ENCODE data around the gene DNAJC6. TPM values are rescaled to one million over a fixed set of nuclear protein-coding genes. Genes with fewer than 3 reads are reported as not detected.
"Not testable (repeated sequence)": the region's sequence is repeated elsewhere in the genome, so short reads cannot be mapped to it uniquely, and the experiment has no call there.

Gene DNAJC6
- total RNA-seq, 2 donors from 2014 or later: 1.8 to 2.4 TPM

DNA sequence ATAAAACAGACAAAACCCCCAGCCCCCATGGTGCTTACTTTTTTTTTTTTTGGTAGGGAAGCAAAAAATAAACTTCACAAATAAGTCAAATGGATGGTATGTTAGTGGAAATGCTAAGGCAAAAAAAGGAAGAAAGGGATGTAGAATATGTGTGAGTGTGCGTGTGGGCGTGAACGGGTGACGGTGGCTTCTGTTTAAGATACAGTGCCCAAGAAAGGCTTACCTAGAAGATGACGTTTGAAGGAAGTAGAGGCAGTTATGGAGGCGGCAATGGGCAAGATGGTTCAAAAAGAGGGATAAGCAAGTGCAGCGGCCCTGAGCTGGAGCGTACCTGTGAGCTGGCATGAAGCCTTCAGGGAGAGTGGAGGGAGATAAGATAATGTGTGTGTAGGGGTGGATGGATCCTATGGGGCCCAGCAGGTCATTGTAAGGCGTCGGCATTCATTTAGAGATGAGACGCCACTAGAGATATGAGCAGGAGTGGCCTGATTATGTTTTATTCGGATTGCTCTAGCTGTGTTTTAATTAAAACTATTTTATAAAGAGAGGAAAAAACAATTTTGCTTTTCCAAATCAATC lies 131.1 kb downstream of the DNAJC6 start:
- ATAC-seq: no peak
- Mint-ChIP-seq H3K4me3 (no peak overlapping the region), H3K36me3 (ENCODE audit: low read depth) (no peaks in the 10 kb centered on the region), H3K27ac (peak overlapping the region; percentile 44), H3K4me1 (peaks cover 2% of the 10 kb centered on the region), H3K27me3 (no peaks in the 10 kb centered on the region)
- no peaks in the 10 kb centered on the region for H3K9me3 ChIP-seq (ENCODE audit: control insufficient read depth, low read length, poor library complexity, severe bottlenecking)
- no peak for DNase-seq

DNA sequence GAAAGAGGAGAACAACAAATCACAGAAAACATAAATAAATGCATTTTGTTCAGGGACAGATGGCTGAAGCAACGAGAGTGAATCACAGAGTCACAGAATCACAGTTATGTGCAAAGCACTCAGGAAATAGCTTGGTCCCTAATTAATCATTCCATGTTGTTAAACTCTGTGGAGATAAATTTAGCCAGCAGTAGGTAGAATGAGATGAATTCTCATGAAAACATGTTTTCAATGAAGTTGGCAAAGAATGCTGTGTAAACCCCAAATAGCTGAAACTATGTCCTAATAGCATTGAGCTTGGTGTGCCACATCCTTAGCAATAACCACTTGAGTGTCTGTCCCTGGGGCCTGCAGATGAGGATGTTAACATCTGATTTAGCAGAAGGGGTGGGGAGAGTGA lies 131.6 kb downstream of the DNAJC6 start:
- ATAC-seq (no peak), DNase-seq (no peak)
- Mint-ChIP-seq H3K4me3 (no peak overlapping the region), H3K27me3 (no peaks in the 10 kb centered on the region), H3K4me1 (peaks cover 2% of the 10 kb centered on the region), H3K27ac (no peak overlapping the region), H3K36me3 (ENCODE audit: low read depth) (no peaks in the 10 kb centered on the region)
- no peaks in the 10 kb centered on the region for H3K9me3 ChIP-seq (ENCODE audit: control insufficient read depth, low read length, poor library complexity, severe bottlenecking)

DNA sequence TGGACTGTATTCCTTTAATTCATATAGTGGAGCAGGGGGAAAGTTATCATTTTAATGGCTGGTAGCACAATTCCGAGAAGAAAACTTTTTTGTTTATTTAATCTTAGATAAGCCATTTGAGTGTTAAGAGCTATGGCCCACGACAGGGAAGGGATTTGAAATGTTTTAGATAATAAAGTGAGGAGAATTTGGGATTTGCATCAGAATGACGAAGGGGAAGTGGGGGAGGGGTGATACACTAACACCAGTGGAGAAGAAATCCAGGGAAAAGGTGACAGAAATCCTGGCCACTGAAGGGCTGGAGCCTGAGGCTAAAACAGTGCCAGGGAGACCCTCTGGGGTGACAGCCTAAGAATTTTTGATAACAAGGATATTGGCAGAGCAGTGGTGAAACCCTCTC lies 132.1 kb downstream of the DNAJC6 start:
- no peak overlapping the region for H3K27ac Mint-ChIP-seq
- ATAC-seq: no peak
- H3K4me1 Mint-ChIP-seq: peaks cover 2% of the 10 kb centered on the region
- no peak for DNase-seq
- H3K27me3 Mint-ChIP-seq: no peaks in the 10 kb centered on the region
- no peaks in the 10 kb centered on the region for H3K36me3 Mint-ChIP-seq (ENCODE audit: low read depth)
- H3K9me3 ChIP-seq (ENCODE audit: control insufficient read depth, low read length, poor library complexity, severe bottlenecking): no peaks in the 10 kb centered on the region
- no peak overlapping the region for H3K4me3 Mint-ChIP-seq

DNA sequence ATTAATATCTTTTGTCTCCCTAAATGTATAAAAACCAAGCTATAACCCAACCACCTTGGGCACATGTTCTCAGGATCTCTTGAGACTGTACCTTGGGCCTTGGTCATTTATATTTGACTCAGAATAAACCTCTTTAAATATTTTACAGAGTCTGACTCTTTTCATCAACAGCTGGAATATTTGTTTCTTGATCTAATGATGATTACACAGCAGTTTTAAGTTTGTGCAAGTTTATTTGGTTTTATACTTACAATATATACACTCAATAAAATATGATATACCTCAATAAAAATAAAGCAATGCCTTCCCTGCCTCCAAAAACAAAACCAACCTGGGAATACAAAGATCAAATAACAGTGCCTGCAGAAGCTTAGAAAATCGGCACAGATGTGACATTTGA lies 133.1 kb downstream of the DNAJC6 start:
- Mint-ChIP-seq H3K36me3 (ENCODE audit: low read depth) (no peaks in the 10 kb centered on the region), H3K27me3 (no peaks in the 10 kb centered on the region), H3K27ac (no peak overlapping the region), H3K4me3 (no peak overlapping the region), H3K4me1 (peaks cover 4% of the 10 kb centered on the region)
- H3K9me3 ChIP-seq (ENCODE audit: control insufficient read depth, low read length, poor library complexity, severe bottlenecking): no peaks in the 10 kb centered on the region
- ATAC-seq: no peak
- DNase-seq: no peak

DNA sequence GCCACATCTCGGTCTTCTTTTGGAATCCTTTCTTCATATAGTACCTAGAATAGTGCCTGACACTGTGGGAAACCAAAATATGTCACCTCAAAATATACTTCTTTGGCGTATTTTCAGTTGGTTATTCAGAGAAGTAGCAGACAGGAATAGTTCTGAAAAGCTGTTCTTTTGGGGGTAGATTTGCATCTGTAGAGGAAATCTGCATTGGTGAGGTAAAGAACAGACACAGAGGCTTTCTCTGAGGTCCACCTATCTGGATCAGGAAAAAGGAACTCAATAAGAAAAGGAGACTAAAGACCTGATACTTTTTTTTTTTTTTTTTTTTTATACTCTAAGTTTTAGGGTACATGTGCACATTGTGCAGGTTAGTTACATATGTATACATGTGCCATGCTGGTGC lies 134.3 kb downstream of the DNAJC6 start:
- DNase-seq (no peak), ATAC-seq (no peak)
- H3K4me1 Mint-ChIP-seq: peaks cover 4% of the 10 kb centered on the region
- no peaks in the 10 kb centered on the region for H3K9me3 ChIP-seq (ENCODE audit: control insufficient read depth, low read length, poor library complexity, severe bottlenecking)
- no peak overlapping the region for H3K4me3 Mint-ChIP-seq
- no peaks in the 10 kb centered on the region for H3K36me3 Mint-ChIP-seq (ENCODE audit: low read depth)
- H3K27ac Mint-ChIP-seq: no peak overlapping the region
- no peaks in the 10 kb centered on the region for H3K27me3 Mint-ChIP-seq

DNA sequence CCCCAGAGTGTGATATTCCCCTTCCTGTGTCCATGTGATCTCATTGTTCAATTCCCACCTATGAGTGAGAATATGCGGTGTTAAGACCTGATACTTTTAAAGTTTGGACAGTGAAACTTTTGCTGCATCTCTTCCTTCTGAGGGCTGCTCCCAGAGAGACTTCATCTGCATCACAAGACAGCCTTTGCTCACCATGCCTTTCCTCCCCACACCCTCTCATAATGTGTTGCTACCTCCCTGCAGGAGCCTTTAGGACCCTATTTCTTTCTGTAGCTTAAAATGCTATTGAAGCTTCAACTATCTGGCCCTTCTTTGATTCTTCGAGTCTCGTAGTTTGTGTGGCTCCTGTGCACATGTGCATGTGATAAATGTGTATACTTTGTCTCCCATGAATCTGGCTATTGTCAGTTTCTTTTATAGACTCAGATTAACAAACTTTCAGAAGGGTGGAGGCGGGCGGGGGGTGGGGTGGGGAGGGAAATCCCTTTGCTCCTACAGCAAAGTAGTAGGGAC lies 134.8 kb downstream of the DNAJC6 start:
- no peak overlapping the region for H3K27ac Mint-ChIP-seq
- no peaks in the 10 kb centered on the region for H3K27me3 Mint-ChIP-seq
- ATAC-seq: no peak
- no peak for DNase-seq
- peaks cover 4% of the 10 kb centered on the region for H3K4me1 Mint-ChIP-seq
- no peaks in the 10 kb centered on the region for H3K9me3 ChIP-seq (ENCODE audit: control insufficient read depth, low read length, poor library complexity, severe bottlenecking)
- no peaks in the 10 kb centered on the region for H3K36me3 Mint-ChIP-seq (ENCODE audit: low read depth)
- no peak overlapping the region for H3K4me3 Mint-ChIP-seq

DNA sequence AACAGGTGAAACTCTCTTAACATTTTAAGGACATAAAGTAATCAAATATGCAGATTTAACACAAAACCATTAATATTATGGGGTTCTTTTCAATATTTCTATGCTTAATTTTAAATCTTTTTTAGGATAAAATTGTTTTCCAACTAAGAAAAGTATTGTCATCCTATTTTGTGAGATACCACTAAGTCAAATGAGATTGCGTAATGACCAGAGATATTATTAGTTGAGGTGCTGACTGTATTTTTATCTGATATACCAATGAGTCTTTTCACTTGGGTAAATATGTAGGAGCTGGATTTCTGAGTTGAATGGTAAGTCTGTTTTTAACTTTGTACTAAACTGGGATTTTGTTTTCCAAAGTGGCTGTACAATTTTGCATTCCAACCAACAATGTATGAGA lies 136.5 kb downstream of the DNAJC6 start:
- H3K9me3 ChIP-seq (ENCODE audit: control insufficient read depth, low read length, poor library complexity, severe bottlenecking): no peaks in the 10 kb centered on the region
- Mint-ChIP-seq H3K27me3 (no peaks in the 10 kb centered on the region), H3K27ac (no peak overlapping the region), H3K36me3 (ENCODE audit: low read depth) (no peaks in the 10 kb centered on the region), H3K4me1 (peaks cover 2% of the 10 kb centered on the region), H3K4me3 (no peak overlapping the region)
- ATAC-seq (no peak), DNase-seq (no peak)

DNA sequence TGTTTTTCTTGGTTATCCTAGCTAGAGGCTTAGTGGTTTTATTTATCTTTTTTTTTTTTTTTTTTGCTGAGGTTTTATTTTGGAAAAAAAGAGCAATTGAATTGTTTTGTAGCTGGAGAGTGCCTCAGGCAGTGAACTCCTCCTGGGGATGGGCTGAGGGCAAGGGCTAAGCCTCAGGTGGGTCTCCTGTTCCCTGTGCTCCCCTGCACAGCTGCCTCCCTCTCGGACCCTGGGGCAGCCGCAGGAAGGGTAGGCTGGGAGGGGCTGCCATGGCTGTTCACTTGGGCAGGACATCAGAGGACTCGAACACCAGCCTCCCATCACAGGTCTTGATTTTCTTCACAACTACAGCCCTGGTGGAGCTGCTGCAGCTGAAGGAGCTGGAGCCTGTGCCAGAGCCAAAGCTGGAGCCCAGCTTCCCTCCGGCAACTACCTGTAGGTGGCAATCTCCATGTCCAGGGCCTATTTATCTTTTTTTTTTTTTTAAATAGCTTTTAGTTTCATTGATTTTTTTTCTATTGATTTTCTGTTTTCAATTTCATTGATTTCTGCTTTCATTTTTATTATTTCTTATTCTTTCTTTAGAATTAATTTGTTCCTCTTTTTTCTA lies 140.0 kb downstream of the DNAJC6 start:
- DNase-seq: no peak
- H3K4me1 Mint-ChIP-seq: peaks cover 2% of the 10 kb centered on the region

DNA sequence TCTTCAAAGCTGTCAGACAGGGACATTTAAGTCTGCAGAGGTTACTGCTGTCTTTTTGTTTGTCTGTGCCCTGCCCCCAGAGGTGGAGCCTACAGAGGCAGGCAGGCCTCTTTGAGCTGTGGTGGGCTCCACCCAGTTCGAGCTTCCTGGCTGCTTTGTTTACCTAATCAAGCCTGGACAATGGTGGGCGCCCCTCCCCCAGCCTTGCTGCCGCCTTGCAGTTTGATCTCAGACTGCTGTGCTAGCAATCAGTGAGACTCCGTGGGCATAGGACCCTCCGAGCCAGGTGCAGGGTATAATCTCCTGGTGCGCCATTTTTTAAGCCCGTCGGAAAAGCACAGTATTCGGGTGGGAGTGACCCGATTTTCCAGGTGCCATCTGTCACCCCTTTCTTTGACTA lies 146.3 kb downstream of the DNAJC6 start:
- H3K4me3 Mint-ChIP-seq; ATAC-seq; H3K27ac Mint-ChIP-seq; DNase-seq; H3K36me3 Mint-ChIP-seq (ENCODE audit: low read depth); H3K9me3 ChIP-seq (ENCODE audit: control insufficient read depth, low read length, poor library complexity, severe bottlenecking); H3K27me3 Mint-ChIP-seq: not testable (repeated sequence)
- H3K4me1 Mint-ChIP-seq: peaks cover 15% of the 10 kb centered on the region

More for the DNA sequence above, 140.0 kb downstream of the DNAJC6 start:
- H3K36me3 Mint-ChIP-seq (ENCODE audit: low read depth): peaks cover 3% of the 10 kb centered on the region
- H3K9me3 ChIP-seq (ENCODE audit: control insufficient read depth, low read length, poor library complexity, severe bottlenecking): no peaks in the 10 kb centered on the region
- H3K4me3 Mint-ChIP-seq: no peak overlapping the region
- H3K27ac Mint-ChIP-seq: no peak overlapping the region
- no peaks in the 10 kb centered on the region for H3K27me3 Mint-ChIP-seq
- no peak for ATAC-seq

DNA sequence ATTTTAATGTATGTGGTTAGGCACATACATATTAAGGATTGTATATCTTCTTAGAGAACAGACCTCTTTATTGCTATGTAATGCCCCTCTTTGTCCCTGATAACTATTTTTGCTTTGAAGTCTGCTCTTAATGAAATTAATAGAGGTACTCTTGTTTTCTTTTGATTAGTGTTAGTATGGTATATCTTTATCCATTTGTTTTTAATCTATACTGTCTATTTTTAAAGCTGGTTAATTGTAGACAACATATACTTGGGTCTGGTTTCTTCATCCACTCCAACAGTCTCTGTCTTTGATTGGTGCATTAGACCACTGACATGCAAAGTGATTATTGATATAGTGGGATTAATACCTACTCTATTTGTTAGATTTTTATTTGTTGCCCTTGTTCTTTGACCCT lies 147.1 kb downstream of the DNAJC6 start:
- no peak for DNase-seq
- Mint-ChIP-seq H3K36me3 (ENCODE audit: low read depth) (peaks cover 5% of the 10 kb centered on the region), H3K4me3 (no peak overlapping the region), H3K27me3 (no peaks in the 10 kb centered on the region), H3K27ac (no peak overlapping the region), H3K4me1 (peaks cover 15% of the 10 kb centered on the region)
- H3K9me3 ChIP-seq (ENCODE audit: control insufficient read depth, low read length, poor library complexity, severe bottlenecking): no peaks in the 10 kb centered on the region
- ATAC-seq: no peak

DNA sequence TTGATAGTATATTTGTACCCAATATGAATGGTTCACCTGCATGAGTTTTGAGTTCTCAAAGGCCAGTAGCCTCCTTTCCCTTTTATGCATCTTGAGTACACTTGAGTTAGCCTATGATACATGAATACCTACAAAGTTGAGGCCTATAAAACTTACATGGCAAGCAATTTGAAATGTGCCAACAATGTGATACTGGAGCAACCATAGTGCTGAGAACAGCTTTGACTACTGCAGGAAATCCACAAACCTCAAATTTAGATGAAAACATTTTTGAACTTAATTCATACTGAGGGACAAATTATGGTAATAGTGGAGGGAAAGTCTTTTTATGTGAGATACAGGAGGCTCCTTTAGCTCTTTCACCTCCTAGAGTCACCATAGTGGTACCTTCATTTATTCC lies 148.5 kb downstream of the DNAJC6 start:
- no peak for ATAC-seq
- H3K27me3 Mint-ChIP-seq: no peaks in the 10 kb centered on the region
- H3K27ac Mint-ChIP-seq: no peak overlapping the region
- H3K4me1 Mint-ChIP-seq: peaks cover 15% of the 10 kb centered on the region
- no peak for DNase-seq
- H3K36me3 Mint-ChIP-seq (ENCODE audit: low read depth): peaks cover 5% of the 10 kb centered on the region
- no peak overlapping the region for H3K4me3 Mint-ChIP-seq
- no peaks in the 10 kb centered on the region for H3K9me3 ChIP-seq (ENCODE audit: control insufficient read depth, low read length, poor library complexity, severe bottlenecking)

DNA sequence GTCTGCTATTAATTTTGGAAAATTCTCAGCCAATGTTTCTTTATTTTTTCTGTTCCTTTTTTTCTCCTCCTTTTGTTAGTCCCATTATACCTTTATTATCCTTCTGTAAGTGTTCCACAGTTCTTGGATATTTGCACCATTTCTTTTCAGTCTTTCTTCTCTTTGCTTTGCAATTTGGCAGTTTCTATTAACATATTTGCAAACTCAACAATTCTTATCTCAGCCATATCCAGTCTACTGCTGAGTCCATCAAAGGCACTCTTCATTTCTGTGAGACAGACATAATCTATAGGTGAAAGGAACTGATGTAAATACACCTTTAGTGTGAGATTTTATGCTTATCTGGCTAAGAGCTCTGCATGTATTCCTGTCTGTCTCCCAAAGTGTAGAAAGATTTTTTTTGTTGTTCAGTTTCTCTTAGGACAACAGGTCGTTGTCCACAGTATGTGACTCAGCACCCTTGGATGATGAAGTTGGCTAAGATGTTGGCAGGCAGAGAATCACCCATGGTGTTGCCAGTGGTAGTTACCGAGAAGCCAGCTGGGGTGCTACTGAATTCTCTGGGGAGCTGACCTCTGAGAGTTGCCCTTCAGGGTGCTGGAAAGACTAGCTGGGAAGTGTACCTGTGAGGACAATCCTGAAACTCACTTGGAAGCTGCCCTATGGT lies 149.5 kb downstream of the DNAJC6 start:
- Mint-ChIP-seq H3K4me1 (peaks cover 15% of the 10 kb centered on the region), H3K36me3 (ENCODE audit: low read depth) (peaks cover 2% of the 10 kb centered on the region), H3K27me3 (no peaks in the 10 kb centered on the region), H3K27ac (no peak overlapping the region), H3K4me3 (no peak overlapping the region)
- no peak for ATAC-seq
- H3K9me3 ChIP-seq (ENCODE audit: control insufficient read depth, low read length, poor library complexity, severe bottlenecking): no peaks in the 10 kb centered on the region
- no peak for DNase-seq

DNA sequence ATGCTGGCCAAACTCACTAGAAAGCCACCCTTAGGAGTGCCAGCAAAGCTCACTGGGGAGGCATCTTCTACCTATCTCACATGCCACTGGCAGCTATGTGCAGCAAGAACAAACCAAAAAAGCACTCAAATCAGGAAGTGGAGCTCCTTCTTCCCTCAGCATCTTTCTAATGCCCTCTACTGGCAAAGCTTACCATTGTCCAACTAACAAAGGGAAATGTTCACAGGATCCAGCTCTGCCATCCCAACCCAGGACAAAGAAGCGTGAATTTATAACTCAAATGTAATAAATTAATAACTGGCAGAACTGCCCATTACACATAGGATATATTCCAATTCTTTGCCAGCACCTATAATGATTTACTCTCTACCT lies 150.0 kb downstream of the DNAJC6 start:
- ATAC-seq: no peak
- Mint-ChIP-seq H3K4me3 (no peak overlapping the region), H3K27ac (no peak overlapping the region), H3K27me3 (no peaks in the 10 kb centered on the region), H3K36me3 (ENCODE audit: low read depth) (peaks cover 2% of the 10 kb centered on the region), H3K4me1 (peaks cover 15% of the 10 kb centered on the region)
- H3K9me3 ChIP-seq (ENCODE audit: control insufficient read depth, low read length, poor library complexity, severe bottlenecking): no peaks in the 10 kb centered on the region
- no peak for DNase-seq
